ENCODE data around the gene ZNF763.
"Not testable (repeated sequence)": the region's sequence is repeated elsewhere in the genome, so short reads cannot be mapped to it uniquely, and the experiment has no call there.

Gene ZNF763

DNA sequence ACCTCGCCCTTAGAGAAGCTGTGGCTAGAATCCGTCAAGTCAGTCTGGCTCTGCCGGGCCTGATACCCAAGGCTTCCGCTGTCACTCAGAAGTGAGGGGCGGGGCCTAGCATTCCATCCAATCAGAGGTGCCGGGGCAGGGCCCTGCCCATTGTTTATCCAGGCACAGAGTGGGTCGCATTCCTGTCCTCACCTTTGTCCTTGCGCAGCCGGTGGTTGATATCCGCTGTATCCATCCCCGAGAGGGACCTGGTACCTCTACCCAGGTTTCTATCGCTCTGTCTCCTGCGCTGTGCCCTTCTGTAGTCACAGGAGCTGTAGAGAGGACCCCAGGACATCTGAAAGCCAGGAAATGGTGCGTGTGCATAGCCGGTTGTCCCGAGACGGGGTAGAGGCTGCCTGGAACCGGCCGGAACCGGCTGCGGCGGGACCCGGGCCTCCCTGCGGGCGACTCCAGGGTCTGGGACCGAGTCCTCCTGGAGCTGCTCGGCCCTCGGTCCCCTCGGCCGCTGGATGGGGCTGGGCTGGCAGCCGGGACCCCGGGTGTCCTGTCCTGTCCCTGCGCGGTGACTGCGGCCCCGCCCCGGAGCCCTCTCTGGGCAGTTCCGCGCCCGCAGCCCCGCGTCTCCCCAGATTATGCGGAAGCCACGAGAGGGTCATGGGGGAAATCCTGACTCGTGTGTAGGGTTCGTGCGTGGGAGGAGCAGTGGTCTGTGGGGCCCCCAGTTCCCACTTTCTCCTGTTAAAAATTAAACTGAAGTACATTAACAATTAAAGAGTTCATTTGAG, at the start of gene ZNF763:
Gene ZNF763, plus strand, starts transcription at position 183 of the 788 bp plus-strand sequence. Its CDS starts 169 bp downstream, at position 352.
- peak; percentile 89 for DNase-seq

- no peak for DNase-seq
Observed at GRCh38 chr19:11921852-11922495, 42.9 kb upstream of the ZNF763 start.

DNA sequence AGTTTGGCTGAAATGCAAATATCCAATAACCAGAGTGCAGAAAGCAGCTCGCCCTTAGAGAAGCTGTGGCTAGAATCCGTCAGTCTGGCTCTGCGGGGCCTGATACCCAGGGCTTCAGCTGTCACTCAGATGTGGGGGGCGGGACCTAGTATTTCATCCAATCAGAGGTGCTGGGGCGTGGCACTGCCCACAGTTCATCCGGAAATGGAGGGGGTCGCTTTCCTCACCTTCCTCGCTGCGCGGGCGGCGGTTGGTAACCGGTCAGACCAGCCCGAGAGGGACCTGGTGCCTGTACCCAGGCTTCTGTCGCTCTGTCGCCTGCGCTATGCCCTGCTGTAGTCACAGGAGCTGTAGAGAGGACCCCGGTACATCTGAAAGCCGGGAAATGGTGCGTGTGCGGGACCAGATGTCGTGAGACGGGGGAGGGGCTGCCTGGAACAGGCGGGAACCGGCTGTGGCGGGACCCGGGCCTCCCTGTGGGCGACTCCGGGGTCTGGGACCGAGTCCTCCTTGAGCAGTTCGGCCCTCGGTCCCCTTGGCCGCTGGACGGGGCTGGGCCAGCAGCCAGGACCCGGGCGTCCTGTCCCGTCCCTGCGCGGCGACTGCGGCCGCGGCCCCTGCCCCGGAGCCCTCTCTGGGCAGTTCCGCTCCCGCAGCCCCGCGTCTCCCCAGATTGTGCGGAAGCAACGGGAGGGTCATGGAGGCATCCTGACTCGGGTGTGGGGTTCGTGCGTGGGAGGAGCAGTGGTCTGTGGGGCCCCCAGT, 39.8 kb upstream of the ZNF763 start, which contains the start of gene ZNF700:
Gene ZNF700, plus strand, starts transcription at position 222 of the 765 bp plus-strand sequence. Its CDS starts 104 bp downstream, at position 326.
- DNase-seq = peak; percentile 95

DNA sequence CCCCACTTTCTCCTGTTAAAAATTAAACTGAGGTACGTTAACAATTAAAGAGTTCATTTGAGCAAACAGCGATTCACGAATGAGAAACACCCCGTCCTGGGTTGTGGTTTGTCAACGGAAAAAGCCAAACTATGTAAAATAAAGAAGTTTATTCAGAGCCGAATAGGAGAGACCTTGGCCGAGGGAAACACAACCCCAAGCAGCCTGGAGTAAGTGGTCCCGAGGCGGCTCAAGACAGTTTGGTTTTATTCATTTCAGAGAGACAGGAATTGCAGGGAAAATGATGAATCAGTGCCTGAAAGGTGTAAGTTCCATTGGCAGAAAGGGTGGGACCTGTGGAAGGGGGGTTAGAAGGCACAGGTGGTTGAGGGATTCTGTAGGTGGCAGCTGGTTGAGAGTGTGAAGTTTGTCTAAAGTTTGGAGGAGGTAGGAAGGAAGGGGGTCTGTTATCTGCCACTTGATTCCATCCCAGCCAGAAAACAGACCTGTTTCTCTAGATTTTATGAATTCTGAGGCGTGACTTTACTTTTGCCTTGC, 39.1 kb upstream of the ZNF763 start:
- not testable (repeated sequence) for DNase-seq

DNA sequence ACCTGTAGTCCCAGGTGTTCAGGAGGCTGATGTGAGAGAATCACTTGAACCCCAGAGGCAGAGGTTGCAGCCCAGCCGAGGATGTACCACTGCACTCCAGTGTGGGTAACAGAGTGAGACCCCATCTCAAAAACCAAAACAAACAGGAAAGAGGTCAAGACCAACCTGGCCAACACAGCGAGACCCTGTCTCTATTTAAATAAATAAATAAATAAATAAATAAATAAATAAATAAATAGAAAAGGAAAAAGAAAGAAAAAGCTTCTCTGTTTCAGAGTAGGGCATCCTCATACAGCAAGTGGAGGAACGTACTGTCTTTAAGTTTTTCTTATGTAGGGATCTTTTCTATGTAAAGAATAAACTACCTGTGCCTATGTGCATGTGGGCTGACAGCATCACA, 37.6 kb upstream of the ZNF763 start:
- no peak for DNase-seq

DNA sequence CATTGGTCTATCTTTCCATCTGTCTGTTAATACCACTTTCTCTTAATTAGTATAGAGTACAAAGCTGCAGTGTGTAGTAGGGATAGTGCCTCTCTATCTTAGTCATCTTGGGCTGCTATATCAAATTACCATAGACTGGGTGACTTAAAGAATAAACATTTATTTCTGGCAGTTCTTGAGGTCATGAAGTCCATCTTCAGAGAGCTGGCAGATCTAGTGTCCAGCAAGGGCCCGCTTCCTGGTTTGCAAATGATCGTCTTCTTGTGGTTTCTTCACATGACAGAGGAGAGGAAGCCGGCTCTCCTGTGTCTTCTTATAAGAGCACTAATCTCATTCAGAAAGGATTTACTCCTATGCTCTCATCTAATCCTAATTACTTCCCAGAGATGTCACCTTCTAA, 33.8 kb upstream of the ZNF763 start:
- no peak for DNase-seq

- DNase-seq = no peak
Observed at GRCh38 chr19:11931513-11931912, 33.3 kb upstream of the ZNF763 start.

DNA sequence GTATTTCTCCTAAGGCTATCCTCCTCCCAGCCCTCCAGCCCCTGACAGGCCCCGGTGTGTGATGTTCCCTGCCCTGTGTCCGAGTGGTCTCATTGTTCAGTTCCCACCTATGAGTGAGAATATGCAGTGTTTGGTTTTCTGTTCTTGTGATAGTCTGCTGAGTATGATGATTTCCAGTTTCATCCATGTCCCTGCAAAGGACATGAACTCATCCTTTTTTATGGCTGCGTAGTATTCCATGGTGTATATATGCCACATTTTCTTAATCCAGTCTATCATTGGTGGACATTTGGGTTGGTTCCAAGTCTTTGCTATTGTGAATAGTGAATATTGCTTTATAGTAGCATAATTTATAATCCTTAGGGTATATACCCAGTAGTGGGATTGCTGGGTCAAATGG, 29.0 kb upstream of the ZNF763 start:
- DNase-seq = not testable (repeated sequence)

GRCh38 chr19:11938383-11938782, 26.5 kb upstream of the ZNF763 start:
- not testable (repeated sequence) for DNase-seq

DNA sequence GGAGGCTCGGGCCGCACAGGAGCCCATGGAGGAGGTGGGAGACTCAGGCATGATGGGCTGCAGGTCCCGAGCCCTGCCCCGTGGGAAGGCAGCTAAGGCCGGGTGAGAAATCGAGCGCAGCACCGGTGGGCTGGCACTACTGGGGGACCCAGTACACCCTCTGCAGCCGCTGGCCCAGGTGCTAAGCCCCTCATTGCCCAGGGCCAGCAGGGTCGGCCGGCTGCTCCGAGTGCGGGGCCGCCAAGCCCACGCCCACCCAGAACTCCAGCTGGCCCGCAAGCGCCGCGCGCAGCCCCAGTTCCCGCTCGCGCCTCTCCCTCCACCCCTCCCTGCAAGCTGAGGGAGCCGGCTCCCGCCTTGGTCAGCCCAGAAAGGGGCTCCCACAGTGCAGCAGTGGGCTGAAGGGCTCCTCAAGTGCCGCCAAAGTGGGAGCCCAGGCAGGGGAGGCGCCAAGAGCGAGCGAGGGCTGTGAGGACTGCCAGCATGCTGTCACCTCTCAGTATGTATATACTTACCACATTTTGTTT, 23.4 kb upstream of the ZNF763 start:
- not testable (repeated sequence) for DNase-seq

- no peak for DNase-seq
Observed at GRCh38 chr19:11942008-11942842, 22.6 kb upstream of the ZNF763 start.

DNA sequence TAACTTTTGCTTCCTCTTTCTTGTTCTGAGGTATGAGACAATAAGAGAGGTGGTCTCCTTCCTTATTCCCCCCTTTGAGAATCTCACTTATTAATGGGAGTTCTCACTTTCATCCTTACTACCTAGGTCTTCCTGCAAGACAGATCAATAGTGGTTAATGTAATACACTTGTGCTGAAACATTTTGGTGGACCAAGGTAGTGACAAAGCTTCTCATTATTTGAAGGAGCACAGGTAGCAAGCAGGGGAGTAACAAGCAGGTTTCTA, 22.1 kb upstream of the ZNF763 start:
- no peak for DNase-seq

GRCh38 chr19:11944656-11945055, 20.2 kb upstream of the ZNF763 start:
- no peak for DNase-seq

GRCh38 chr19:11948646-11949045, 16.2 kb upstream of the ZNF763 start:
- no peak for DNase-seq

DNA sequence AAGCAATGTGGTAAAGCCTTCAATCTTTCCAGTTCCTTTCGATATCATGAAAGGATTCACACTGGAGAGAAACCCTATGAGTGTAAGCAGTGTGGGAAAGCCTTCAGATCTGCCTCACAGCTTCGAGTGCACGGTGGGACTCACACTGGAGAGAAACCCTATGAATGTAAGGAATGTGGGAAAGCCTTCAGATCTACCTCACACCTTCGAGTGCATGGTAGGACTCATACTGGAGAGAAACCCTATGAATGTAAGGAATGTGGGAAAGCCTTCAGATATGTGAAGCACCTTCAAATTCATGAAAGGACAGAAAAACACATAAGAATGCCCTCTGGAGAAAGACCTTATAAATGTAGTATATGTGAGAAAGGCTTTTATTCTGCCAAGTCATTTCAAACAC, 15.6 kb upstream of the ZNF763 start:
- no peak for DNase-seq

- not testable (repeated sequence) for DNase-seq
Observed at GRCh38 chr19:11949614-11950080, 15.2 kb upstream of the ZNF763 start.

DNA sequence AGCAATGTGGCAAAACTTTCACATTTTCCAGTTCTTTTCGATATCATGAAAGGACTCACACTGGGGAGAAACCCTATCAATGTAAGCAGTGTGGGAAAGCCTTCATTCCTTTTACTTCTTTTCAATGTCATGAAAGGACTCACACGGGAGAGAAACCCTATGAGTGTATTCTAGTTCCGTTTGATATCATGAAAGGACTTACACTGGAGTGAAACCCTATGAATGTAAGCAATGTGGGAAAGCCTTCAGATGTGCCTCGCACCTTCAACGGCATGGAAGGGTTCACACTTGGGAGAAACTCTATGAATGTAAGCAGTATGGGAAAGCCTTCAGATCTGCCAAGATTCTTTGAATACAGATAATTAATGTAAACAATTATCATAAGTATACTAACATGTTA, 14.5 kb upstream of the ZNF763 start:
- no peak for DNase-seq

- DNase-seq = peak; percentile 74
Observed at GRCh38 chr19:11963566-11964355, 1.1 kb upstream of the ZNF763 start.

- no peak for DNase-seq
Observed at GRCh38 chr19:11964496-11964857, 363 bp upstream of the ZNF763 start.

DNA sequence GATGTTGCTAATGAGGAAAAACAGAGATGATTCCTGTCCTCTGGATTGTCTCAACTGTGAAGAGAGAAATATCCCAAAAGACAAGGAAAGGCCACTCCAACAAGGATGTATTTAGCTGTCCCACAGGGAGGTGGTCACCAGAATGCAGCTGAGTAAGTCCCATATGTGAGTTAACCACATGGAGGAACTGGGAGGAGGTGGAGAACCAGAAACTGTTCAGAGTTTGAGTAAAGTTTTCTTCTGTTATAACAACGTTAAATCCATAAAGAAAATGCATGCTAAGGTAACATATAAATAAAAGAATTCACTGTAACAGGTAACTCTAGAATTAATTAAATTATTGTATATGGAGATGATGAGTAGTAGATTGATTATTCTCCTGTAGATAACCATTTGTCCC, 5.3 kb downstream of the ZNF763 start:
- no peak for DNase-seq

DNA sequence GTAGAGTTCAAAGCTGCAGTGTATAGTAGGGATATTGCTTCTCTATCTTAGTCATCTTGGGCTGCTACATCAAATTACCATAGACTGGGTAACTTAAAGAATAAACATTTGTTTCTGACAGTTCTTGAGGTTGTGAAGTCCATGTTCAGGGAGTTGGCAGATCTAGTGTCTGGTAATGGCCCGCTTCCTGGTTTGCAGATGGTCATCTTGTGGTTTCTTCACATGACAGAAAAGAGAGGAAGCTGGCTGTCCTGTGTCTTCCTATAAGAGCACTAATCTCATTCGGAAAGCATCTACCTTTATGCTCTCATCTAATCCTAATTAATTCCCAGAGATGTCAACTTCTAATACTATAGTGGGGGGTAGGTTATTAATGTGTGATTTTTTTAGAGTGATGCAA, 6.2 kb downstream of the ZNF763 start:
- DNase-seq = no peak

Measured in activated naive CD4-positive, alpha-beta T cell treated with Interleukin-2 at 50 U/mL for 16 hours (primary cell).